Duodenal mucosa (tissue), 2 donors: ENCODE measurements around the gene PBOV1.

Source experiments
- H3K27ac ChIP-seq: one replicate; pipeline ENCODE4 v1.7.0; 2013; ENCODE audit warnings: low read depth, low read length
- H3K27me3 ChIP-seq, 2 donors: one replicate each; pipeline ENCODE4 v1.7.0; 2013; ENCODE audit warnings: low read length in 2 of 2, control low read depth in 1 of 2; ENCODE audit not compliant: insufficient read depth in 2 of 2, control insufficient read depth in 1 of 2
- H3K36me3 ChIP-seq, 2 donors: one replicate each; pipeline ENCODE4 v1.7.0; 2013; ENCODE audit warnings: low read length in 2 of 2, control low read depth in 1 of 2; ENCODE audit not compliant: insufficient read depth in 2 of 2, control insufficient read depth in 1 of 2
- H3K4me1 ChIP-seq, 2 donors: one replicate each; pipeline ENCODE4 v1.7.0; 2013; ENCODE audit warnings: low read length in 2 of 2, control low read depth in 1 of 2; ENCODE audit not compliant: insufficient read depth in 2 of 2, control insufficient read depth in 1 of 2
- H3K4me3 ChIP-seq, 2 donors: one replicate each; pipeline ENCODE4 v1.7.0; 2013; ENCODE audit warnings: low read length in 2 of 2, low read depth in 1 of 2
- H3K9ac ChIP-seq, 2 donors: one replicate each; pipeline ENCODE4 v1.7.0; 2013; ENCODE audit warnings: low read length in 2 of 2, low read depth in 1 of 2
- H3K9me3 ChIP-seq, 2 donors: one replicate each; pipeline ENCODE4 v1.7.0; 2013; ENCODE audit warnings: low read length in 2 of 2, control low read depth in 1 of 2; ENCODE audit not compliant: control insufficient read depth in 1 of 2

PBOV1 gene

GRCh38 chr6:138194287-138194686 lies 24.0 kb downstream of the PBOV1 start:
- Histone ChIP-seq H3K4me3 (no peak overlapping the region), H3K36me3 (no peaks in the 10 kb centered on the region), H3K27ac (no peak overlapping the region), H3K9ac (no peak overlapping the region), H3K4me1 (peaks cover 4 to 9% of the 10 kb centered on the region in 2 donors), H3K9me3 (no peaks in the 10 kb centered on the region), H3K27me3 (no peaks in the 10 kb centered on the region)

- Histone ChIP-seq H3K27me3 (no peaks in the 10 kb centered on the region), H3K4me3 (no peak overlapping the region), H3K9me3 (no peaks in the 10 kb centered on the region), H3K4me1 (peaks cover 0 to 13% of the 10 kb centered on the region in 2 donors), H3K9ac (no peak overlapping the region), H3K27ac (no peak overlapping the region), H3K36me3 (no peaks in the 10 kb centered on the region)
These were observed 29.9 kb downstream of the PBOV1 start for GRCh38 chr6:138188278-138188941.

GRCh38 chr6:138187156-138187555 lies 31.1 kb downstream of the PBOV1 start:
- Histone ChIP-seq H3K9ac (no peak overlapping the region), H3K27me3 (no peaks in the 10 kb centered on the region), H3K4me3 (no peak overlapping the region), H3K4me1 (peaks cover 0 to 15% of the 10 kb centered on the region in 2 donors), H3K27ac (no peak overlapping the region), H3K36me3 (no peaks in the 10 kb centered on the region), H3K9me3 (no peaks in the 10 kb centered on the region)

- Histone ChIP-seq H3K9me3 (no peaks in the 10 kb centered on the region), H3K4me1 (peaks cover 0 to 17% of the 10 kb centered on the region in 2 donors), H3K9ac (no peak overlapping the region), H3K27ac (no peak overlapping the region), H3K4me3 (no peak overlapping the region), H3K36me3 (no peaks in the 10 kb centered on the region), H3K27me3 (no peaks in the 10 kb centered on the region)
These were observed 34.1 kb downstream of the PBOV1 start for GRCh38 chr6:138184230-138184629.

- Histone ChIP-seq H3K4me1 (peaks cover 0 to 15% of the 10 kb centered on the region in 2 donors), H3K4me3 (no peak overlapping the region), H3K27ac (no peak overlapping the region), H3K27me3 (no peaks in the 10 kb centered on the region), H3K9ac (no peak overlapping the region), H3K36me3 (no peaks in the 10 kb centered on the region), H3K9me3 (no peaks in the 10 kb centered on the region)
These were observed 34.5 kb downstream of the PBOV1 start for GRCh38 chr6:138183790-138184134.

- peaks cover 0 to 10% of the 10 kb centered on the region in 2 donors for H3K4me1 ChIP-seq
- no peak overlapping the region for H3K27ac ChIP-seq
- peaks cover 0 to 3% of the 10 kb centered on the region in 2 donors for H3K36me3 ChIP-seq
- H3K27me3 ChIP-seq = no peaks in the 10 kb centered on the region
- no peak overlapping the region for H3K4me3 ChIP-seq
- H3K9ac ChIP-seq = no peak overlapping the region
- H3K9me3 ChIP-seq = peaks cover 0 to 2% of the 10 kb centered on the region in 2 donors
These were observed 35.1 kb downstream of the PBOV1 start for GRCh38 chr6:138182939-138183789.

GRCh38 chr6:138176652-138177232 lies 41.5 kb downstream of the PBOV1 start:
- peaks cover 0 to 3% of the 10 kb centered on the region in 2 donors for H3K36me3 ChIP-seq
- no peak overlapping the region for H3K4me3 ChIP-seq
- H3K9me3 ChIP-seq = peaks cover 0 to 14% of the 10 kb centered on the region in 2 donors
- H3K4me1 ChIP-seq = no peaks in the 10 kb centered on the region
- no peaks in the 10 kb centered on the region for H3K27me3 ChIP-seq
- no peak overlapping the region for H3K27ac ChIP-seq
- H3K9ac ChIP-seq = no peak overlapping the region

- Histone ChIP-seq H3K4me1 (no peaks in the 10 kb centered on the region), H3K9me3 (peaks cover 0 to 14% of the 10 kb centered on the region in 2 donors), H3K36me3 (peaks cover 3 to 4% of the 10 kb centered on the region in 2 donors), H3K4me3 (no peak overlapping the region), H3K27ac (no peak overlapping the region), H3K9ac (no peak overlapping the region), H3K27me3 (no peaks in the 10 kb centered on the region)
These were observed 42.7 kb downstream of the PBOV1 start for GRCh38 chr6:138175596-138175995.
